Thoracic aorta (tissue), 2 donors: ENCODE measurements around the gene E4F1. TPM values are rescaled to one million over a fixed set of nuclear protein-coding genes. Genes with fewer than 3 reads are reported as not detected.
"Not testable (repeated sequence)": the region's sequence is repeated elsewhere in the genome, so short reads cannot be mapped to it uniquely, and the experiment has no call there.

Experiments used
- ATAC-seq: fragments of 150-250 bp; one replicate; pipeline ENCODE4 v1.8.0; 2017; ENCODE audit warnings: low read depth; ENCODE audit not compliant: insufficient number of reproducible peaks, low FRiP score
- DNase-seq: peaks from one replicate; pipeline ENCODE4 v3.0.0-alpha.2; 2020; ENCODE audit warnings: low spot score
- H3K27ac ChIP-seq, 2 donors: fragments of 200-600 bp; sonication (generic); 1 replicate in 1 of 2; 2 replicates in 1 of 2; pipeline ENCODE4 v1.5.1; 2016; ENCODE audit warnings: mild to moderate bottlenecking in 2 of 2, moderate library complexity in 2 of 2
- H3K27me3 ChIP-seq: fragments of 200-600 bp; sonication (generic); replicated peaks from 2 replicates; pipeline ENCODE4 v1.6.0; 2016; ENCODE audit warnings: mild to moderate bottlenecking; ENCODE audit not compliant: insufficient read depth
- H3K36me3 ChIP-seq: fragments of 200-600 bp; sonication (generic); one replicate; pipeline ENCODE4 v1.5.1; 2016
- H3K4me1 ChIP-seq, 2 donors: fragments of 200-600 bp; sonication (generic); 1 replicate in 1 of 2; 2 replicates in 1 of 2; pipeline versions ENCODE4 v1.5.1 to v1.6.0; 2016; ENCODE audit warnings: low read depth in 2 of 2, mild to moderate bottlenecking in 1 of 2; ENCODE audit not compliant: control insufficient read depth in 1 of 2
- H3K4me3 ChIP-seq: fragments of 200-600 bp; sonication (generic); 2 replicates; pipeline ENCODE4 v1.5.1; 2016; ENCODE audit warnings: mild to moderate bottlenecking
- H3K9me3 ChIP-seq: fragments of 200-600 bp; sonication (generic); 2 replicates; pipeline ENCODE4 v1.5.1; 2016
- CTCF ChIP-seq: fragments of 200-600 bp; sonication (generic); IDR thresholded peaks from one replicate; pipeline ENCODE4 v1.5.1; 2019; ENCODE audit warnings: antibody characterized with exemption
- total RNA-seq, 2 donors: library from RNA; depleted of rRNA; stranded (reverse); fragments of >200 nt; gene quantifications; one replicate each; pipeline versions ENCODE4 v1.1.0 to v1.2.3, GENCODE V29; 2016

E4F1 gene
- total RNA-seq, 2 donors from 2014 or later = 44.0 to 50.2 TPM

GRCh38 chr16:2238150-2238837 is 14.9 kb downstream of the E4F1 start:
- H3K4me3 ChIP-seq = no peak overlapping the region
- H3K36me3 ChIP-seq = peaks cover 35% of the 10 kb centered on the region
- H3K4me1 ChIP-seq = peaks cover 10 to 14% of the 10 kb centered on the region in 2 donors
- no peak for DNase-seq
- no peaks in the 10 kb centered on the region for H3K27me3 ChIP-seq
- no peak overlapping the region for H3K27ac ChIP-seq
- ATAC-seq = no peak
- no peaks in the 10 kb centered on the region for H3K9me3 ChIP-seq
- TF ChIP-seq CTCF = no peak

- Histone ChIP-seq H3K4me1 (peaks cover 10 to 14% of the 10 kb centered on the region in 2 donors), H3K4me3 (no peak overlapping the region), H3K27ac (no peak overlapping the region), H3K36me3 (peaks cover 32% of the 10 kb centered on the region), H3K27me3 (no peaks in the 10 kb centered on the region), H3K9me3 (no peaks in the 10 kb centered on the region)
- no peak for TF ChIP-seq CTCF
- ATAC-seq = no peak
- no peak for DNase-seq
Observed at GRCh38 chr16:2238838-2239675, 15.7 kb downstream of the E4F1 start.

GRCh38 chr16:2240331-2240730 is 16.9 kb downstream of the E4F1 start:
- H3K27me3 ChIP-seq, H3K4me3 ChIP-seq, DNase-seq, H3K9me3 ChIP-seq, ATAC-seq, H3K27ac ChIP-seq: not testable (repeated sequence)
- peaks cover 32% of the 10 kb centered on the region for H3K36me3 ChIP-seq
- H3K4me1 ChIP-seq = peaks cover 10 to 14% of the 10 kb centered on the region in 2 donors

DNA sequence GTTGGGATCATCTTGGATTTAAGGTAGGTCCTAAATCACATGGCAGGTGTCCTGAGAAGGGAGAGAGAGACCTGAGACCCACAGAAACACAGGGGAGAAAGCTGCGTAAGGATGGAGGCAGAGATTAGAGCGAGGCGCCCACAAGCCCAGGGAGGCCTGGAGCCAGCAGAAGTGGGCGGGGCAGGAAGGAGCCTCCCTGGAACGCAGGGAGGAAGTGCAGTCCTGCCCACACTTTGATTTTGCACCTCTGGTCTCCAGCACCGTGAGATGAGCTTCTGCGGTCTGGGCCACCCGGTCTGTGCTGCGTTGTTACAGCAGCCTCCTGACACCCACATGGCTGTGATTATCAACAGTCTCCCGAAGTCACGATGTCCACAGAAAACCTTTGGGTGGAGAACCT is 19.2 kb downstream of the E4F1 start:
- H3K4me1 ChIP-seq = no peaks in the 10 kb centered on the region
- no peak overlapping the region for H3K4me3 ChIP-seq
- H3K9me3 ChIP-seq = no peaks in the 10 kb centered on the region
- H3K36me3 ChIP-seq = peaks cover 41% of the 10 kb centered on the region
- H3K27me3 ChIP-seq = no peaks in the 10 kb centered on the region
- DNase-seq (no peak), ATAC-seq (no peak)
- no peak overlapping the region for H3K27ac ChIP-seq
- no peak for TF ChIP-seq CTCF

GRCh38 chr16:2243031-2243528 is 19.7 kb downstream of the E4F1 start:
- Histone ChIP-seq H3K27me3 (no peaks in the 10 kb centered on the region), H3K9me3 (no peaks in the 10 kb centered on the region), H3K36me3 (peaks cover 41% of the 10 kb centered on the region), H3K27ac (no peak overlapping the region), H3K4me1 (no peaks in the 10 kb centered on the region), H3K4me3 (no peak overlapping the region)
- no peak for TF ChIP-seq CTCF
- DNase-seq (no peak), ATAC-seq (no peak)
